Putamen (tissue), 1 donor: ENCODE measurements around the gene MMP14.
A peak's percentile ranks its signal among the peaks of the same experiment; 100 is the strongest.
"Not testable (repeated sequence)": the region's sequence is repeated elsewhere in the genome, so short reads cannot be mapped to it uniquely, and the experiment has no call there.

Experiments used
- DNase-seq: peaks from one replicate; pipeline ENCODE4 v3.0.0-alpha.2; 2016; ENCODE audit warnings: low spot score

The MMP14 gene

DNA sequence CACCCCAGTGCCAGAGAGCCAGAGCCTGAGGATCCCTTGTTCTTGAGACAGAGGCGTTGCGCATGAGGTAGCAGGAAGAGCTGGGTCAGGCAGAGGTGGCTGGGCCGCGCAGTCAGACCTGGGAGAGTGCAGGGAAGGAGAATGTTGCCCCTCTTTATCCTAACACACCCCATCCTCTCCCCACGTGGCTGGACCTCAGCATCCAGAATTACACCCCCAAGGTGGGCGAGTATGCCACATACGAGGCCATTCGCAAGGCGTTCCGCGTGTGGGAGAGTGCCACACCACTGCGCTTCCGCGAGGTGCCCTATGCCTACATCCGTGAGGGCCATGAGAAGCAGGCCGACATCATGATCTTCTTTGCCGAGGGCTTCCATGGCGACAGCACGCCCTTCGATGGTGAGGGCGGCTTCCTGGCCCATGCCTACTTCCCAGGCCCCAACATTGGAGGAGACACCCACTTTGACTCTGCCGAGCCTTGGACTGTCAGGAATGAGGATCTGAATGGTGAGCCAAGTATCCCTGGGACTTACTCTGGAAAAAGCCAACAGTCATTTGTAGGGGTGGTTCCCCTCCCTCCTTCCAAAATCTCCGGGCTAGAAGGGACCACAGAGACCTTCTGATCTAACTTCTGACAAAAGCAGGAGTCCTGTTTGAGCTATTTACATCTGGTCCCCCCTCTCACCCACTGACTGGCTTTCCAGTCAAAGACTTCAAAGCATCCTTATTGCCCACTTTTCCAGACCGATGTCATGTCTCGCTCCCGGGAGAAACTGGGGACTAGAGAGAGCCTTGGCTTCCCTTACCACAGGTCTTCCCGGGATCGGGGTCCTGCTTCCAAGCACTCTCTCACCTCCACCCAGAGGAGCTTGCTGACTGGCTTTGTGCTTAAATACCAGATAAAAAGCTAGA, 6.1 kb downstream of the MMP14 start:
- DNase-seq: no peak

DNA sequence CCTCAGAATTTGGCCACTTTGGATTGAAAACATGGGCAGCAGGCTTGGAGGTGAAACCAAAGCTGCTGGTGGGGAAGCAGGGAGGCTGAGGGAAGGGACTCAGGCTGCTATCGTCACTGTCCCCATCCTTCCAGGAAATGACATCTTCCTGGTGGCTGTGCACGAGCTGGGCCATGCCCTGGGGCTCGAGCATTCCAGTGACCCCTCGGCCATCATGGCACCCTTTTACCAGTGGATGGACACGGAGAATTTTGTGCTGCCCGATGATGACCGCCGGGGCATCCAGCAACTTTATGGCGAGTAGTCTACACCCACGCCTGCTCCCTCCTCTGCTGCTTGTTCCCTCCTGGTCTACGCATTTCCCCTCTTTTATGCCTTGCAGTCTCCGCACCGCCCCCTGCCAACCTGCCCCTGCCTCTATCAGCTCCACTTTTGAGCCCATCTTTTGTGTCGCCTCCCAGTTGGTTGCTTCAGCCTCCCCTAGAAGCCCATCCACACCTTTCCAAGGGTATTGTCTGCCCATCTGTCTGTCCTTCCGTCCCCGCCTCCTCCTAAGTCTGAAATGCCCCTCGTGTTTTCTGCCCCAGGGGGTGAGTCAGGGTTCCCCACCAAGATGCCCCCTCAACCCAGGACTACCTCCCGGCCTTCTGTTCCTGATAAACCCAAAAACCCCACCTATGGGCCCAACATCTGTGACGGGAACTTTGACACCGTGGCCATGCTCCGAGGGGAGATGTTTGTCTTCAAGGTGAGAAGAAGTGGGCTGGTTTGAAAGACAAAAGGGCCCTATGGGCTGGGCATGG, 6.9 kb downstream of the MMP14 start:
- DNase-seq: no peak

DNA sequence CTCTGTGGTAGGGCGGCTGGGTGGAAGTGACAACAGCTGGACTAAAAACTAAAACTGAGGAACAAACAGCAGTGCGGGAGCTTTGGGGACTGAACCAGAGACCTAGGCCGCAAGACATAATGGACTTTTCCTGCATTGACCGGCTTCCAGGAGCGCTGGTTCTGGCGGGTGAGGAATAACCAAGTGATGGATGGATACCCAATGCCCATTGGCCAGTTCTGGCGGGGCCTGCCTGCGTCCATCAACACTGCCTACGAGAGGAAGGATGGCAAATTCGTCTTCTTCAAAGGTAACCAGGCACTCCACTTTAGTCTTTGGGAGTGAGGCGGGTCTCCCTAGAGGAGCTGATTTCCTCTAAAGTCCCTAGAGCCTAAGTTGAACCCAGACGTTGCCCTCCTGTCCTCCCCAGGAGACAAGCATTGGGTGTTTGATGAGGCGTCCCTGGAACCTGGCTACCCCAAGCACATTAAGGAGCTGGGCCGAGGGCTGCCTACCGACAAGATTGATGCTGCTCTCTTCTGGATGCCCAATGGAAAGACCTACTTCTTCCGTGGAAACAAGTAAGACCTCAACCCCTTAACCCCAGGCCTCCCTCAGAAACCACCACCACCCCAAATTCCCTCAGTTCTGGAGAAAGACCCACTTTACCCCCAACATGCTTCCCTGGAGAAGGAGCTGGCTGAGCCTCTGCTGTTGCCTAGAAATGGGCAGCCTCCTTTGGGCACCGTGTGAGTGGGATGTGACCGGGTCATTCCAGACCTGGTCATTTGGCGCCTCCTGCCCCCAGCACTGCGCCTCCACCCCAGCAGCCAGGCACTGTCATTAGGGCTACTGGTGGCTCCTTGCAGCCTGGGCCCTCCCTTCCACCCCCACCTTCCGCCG, 8.1 kb downstream of the MMP14 start:
- no peak for DNase-seq

DNA sequence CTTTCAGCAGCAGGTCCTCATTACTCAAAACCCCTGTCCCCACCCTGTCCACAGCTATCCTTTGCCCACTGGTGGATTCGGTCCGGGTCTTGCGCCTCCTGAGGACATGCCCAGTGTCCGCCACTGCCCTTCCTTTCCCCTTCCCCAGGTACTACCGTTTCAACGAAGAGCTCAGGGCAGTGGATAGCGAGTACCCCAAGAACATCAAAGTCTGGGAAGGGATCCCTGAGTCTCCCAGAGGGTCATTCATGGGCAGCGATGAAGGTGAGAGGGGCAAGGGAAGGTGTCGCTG, 8.7 kb downstream of the MMP14 start:
- no peak for DNase-seq

DNA sequence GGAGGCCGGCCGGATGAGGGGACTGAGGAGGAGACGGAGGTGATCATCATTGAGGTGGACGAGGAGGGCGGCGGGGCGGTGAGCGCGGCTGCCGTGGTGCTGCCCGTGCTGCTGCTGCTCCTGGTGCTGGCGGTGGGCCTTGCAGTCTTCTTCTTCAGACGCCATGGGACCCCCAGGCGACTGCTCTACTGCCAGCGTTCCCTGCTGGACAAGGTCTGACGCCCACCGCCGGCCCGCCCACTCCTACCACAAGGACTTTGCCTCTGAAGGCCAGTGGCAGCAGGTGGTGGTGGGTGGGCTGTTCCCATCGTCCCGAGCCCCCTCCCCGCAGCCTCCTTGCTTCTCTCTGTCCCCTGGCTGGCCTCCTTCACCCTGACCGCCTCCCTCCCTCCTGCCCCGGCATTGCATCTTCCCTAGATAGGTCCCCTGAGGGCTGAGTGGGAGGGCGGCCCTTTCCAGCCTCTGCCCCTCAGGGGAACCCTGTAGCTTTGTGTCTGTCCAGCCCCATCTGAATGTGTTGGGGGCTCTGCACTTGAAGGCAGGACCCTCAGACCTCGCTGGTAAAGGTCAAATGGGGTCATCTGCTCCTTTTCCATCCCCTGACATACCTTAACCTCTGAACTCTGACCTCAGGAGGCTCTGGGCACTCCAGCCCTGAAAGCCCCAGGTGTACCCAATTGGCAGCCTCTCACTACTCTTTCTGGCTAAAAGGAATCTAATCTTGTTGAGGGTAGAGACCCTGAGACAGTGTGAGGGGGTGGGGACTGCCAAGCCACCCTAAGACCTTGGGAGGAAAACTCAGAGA, 9.6 kb downstream of the MMP14 start:
- DNase-seq: no peak

DNA sequence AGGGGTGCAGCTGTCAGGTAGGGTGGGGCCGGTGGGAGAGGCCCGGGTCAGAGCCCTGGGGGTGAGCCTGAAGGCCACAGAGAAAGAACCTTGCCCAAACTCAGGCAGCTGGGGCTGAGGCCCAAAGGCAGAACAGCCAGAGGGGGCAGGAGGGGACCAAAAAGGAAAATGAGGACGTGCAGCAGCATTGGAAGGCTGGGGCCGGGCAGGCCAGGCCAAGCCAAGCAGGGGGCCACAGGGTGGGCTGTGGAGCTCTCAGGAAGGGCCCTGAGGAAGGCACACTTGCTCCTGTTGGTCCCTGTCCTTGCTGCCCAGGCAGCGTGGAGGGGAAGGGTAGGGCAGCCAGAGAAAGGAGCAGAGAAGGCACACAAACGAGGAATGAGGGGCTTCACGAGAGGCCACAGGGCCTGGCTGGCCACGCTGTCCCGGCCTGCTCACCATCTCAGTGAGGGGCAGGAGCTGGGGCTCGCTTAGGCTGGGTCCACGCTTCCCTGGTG, 10.5 kb downstream of the MMP14 start:
- DNase-seq: no peak

DNA sequence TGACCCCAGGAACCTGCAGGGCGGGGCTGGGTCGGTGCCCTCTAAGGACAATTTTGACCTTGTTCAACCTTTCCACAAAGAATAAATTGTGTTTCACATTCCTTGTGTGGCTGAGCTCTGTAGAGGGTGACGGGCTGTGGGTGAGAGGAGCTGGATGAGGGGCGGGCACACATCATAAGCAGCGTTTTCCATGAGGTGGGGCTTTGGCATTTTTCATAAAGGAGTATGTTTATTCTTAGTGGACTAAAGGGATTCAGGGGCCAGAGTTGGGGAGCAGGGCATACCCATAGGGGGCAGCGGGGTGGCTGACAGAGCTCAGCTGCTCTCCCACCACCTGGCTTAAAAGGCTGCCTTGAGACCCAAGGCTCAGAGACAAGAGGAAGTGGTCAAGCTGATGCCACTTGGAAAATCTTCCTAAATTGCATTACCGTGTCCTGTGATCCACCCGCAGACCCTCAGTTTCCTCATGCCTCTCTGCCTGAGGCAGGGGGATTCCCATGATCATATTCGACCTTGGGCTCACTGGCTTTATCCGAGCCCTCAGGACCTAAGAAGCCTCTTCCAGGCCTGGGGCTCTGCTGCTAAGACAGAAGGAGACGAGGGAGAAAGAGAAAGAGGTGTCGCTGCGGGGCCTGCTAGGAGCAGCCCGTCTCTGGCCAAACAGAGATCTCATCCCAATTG, 11.4 kb downstream of the MMP14 start:
- DNase-seq: no peak

DNA sequence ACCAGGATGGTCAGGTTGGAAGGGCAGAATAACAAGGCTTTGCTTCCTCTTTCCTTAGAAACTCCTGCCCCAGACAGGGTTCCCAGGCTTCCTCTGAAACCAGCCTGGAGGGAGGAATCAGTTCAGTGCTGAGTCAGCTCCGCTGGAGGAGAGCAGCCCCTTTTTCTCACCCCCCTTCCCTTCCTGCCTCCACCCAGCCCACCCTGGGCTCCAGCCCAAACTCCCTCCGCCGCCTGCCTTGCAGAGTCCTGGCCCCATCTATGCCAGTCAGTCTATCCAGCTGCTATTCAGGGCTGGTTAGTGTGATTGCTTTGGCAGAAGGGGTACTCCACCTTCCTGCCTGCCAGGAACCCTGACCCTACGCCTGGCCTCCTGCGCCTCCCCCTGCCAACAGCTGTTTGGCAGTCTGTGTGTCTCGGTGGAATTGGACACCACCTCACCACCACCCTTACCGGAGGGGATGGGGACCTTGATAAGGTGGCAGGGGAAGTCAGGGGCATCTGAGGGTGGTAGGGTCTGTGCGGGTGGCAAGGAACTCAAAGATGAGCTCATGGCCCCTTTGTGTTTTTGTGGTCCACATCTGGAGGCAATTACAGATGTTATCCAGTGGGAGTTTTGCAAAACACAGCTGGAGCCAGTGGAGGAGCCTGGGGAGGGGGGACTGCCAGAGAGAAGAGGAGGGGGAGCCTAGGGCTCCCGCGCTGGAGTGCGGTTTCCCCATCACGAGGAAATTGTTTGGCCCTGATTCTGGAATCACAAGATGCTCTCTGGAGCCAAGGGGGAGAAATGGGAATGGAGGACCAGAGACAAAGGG, 12.2 kb downstream of the MMP14 start:
- DNase-seq: no peak

DNA sequence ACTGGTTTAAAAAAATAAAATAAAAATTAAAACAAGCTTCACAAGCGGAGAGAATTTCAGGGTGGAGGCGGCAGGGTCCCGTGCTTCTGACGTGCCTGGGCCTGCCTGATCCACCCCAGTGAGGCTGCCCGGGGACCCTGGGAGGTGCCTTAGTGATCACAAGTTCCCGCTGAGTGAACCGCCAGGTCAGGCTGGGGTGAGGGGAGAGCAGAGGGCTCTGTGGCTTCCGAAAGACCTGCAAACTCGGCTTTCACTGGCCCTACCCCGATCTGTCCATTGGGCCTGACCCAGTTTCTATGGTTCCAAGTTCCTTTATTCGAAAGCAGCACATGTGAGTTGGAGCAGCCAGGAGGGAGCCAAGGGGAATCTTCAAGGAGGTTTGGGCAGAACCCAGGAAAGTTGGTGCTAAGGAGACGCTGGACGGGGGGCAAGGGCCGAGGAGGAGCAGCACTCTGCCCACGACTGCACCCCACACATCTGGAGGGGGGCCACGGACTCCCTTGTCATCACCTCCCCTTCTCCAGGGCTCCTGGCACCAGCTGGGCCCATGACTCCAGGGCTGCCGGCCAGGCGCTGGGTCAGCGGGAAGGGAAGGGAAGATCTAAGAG, 12.9 kb downstream of the MMP14 start:
- DNase-seq: no peak

DNA sequence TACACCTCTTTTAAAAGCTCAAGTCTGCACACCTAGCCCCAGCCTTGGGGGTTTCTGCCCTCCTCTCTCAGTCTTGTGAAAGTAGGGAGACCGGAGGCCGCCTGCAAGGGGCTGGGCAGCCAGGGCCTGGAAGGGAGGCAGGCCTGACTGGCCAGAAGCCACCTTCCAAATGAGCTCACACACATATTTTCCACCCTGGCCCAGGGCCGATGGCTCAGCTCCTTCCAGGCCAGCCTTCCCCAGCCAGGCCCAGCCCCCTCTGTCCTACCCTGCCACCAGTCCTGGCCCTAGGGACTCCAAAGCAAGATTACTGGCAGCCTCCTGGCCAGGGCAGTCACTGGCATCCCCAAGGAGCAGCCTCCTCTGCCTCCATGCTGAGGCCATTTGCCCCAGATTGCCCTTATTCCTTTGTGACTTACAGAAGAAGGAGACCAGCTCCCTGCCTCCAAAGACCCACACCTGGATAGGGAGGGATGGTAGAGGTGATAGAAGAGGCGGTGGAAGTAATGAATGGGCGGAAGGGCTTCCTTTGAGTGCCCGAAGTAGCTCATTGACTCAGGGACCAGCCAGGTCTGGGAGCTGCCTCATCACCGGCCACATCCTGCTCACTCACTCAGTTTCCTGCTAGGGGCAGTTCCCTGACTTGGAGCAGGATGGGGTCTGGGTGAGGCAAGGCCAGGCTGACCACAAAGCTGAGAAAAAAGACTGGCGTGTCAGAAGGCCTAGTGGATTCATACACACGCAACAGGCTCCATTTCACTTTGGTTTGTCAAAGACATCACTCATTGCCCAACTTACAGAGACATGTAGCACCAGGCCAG, 14.8 kb downstream of the MMP14 start:
- peak; percentile 64 for DNase-seq

DNA sequence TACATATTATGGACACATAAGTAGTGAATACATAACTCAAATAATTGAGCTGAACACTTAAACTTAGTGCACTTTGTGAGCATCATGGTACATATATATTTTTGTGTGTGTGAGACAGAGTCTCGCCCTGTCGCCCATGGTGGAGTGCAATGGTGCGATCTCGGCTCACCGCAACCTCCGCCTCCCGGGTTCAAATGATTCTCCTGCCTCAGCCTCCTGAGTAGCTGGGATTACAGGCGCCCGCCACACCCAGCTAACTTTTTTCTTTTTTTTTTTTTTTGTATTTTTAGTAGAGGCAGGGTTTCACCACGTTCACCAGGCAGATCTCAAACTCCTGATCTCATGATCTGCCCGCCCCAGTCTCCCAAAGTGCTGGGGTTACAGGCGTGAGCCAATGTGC, 15.8 kb downstream of the MMP14 start:
- DNase-seq: not testable (repeated sequence)

DNA sequence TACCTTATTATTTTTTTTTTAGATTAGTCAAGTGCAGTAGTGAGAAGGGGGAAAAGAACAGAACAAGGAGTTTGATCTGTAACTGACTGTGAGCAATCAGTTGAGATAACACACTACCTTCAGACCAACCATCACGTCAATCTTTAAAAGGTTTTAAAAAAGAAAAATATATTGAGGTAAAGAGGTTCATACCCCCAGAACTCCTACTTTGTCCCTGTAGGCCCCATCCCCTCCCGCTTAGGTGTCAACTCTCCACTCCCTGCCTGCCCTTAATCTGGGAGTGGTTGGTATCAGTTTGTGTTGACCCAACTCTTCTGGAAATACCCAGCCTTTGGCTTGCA, 16.2 kb downstream of the MMP14 start:
- DNase-seq: no peak

DNA sequence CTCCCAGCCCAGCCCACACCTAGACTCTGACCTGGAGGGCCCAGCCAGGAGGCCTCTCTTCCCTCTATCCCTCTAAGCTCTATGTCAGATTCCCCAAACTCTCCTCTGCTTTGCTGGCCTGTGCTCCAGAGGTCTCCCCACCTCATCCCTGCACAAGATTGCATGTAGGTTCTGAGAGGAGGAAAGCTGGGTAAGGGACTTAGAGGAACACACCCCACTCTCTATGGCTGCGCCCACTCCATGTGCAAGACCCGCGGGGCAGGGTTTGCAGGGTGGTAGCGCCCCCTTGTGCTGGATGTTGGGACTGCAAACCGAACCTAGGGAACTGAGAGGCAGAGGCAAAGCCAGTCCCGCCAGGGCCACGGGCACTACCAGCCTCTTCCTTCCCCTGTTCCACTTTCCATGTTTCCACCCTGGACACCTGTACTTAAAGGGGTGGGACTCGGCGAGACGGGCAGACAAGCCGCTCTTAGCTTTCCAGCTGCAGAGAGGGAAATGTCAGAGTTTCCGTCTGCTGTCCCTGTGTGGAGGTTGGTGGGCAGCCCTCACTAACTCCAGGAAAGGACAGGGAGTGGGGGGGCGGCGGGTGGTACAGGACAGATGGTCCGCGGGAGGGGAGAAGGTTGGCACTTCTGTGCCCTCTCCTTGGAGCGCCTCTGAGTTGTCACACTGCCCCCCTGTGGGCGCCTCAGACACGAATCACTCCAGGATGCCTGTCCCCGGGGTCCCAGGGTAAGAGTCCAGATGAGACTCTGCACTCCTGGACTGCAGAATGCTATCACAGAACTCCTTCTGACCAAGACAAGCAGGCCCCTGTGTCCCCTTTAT, 16.8 kb downstream of the MMP14 start:
- peak; percentile 74 for DNase-seq

DNA sequence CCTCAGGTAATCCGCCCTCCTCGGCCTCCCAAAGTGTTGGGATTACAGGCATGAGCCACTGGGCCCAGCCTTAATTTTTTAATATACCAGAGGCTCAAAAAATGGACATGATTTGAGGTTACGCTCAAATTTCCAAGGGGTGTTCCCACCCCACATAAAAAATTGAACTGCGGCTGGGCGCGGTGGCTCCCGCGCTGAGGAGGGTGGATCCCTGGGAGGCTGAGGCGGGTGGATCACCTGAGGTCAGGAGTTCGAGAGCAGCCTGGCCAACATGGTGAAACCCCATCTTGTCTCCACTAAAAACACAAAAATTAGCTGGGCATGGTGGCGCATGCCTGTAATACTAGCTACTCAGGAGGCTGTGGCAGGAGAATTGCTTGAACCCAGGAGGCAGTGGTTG, 17.9 kb downstream of the MMP14 start:
- DNase-seq: not testable (repeated sequence)

DNA sequence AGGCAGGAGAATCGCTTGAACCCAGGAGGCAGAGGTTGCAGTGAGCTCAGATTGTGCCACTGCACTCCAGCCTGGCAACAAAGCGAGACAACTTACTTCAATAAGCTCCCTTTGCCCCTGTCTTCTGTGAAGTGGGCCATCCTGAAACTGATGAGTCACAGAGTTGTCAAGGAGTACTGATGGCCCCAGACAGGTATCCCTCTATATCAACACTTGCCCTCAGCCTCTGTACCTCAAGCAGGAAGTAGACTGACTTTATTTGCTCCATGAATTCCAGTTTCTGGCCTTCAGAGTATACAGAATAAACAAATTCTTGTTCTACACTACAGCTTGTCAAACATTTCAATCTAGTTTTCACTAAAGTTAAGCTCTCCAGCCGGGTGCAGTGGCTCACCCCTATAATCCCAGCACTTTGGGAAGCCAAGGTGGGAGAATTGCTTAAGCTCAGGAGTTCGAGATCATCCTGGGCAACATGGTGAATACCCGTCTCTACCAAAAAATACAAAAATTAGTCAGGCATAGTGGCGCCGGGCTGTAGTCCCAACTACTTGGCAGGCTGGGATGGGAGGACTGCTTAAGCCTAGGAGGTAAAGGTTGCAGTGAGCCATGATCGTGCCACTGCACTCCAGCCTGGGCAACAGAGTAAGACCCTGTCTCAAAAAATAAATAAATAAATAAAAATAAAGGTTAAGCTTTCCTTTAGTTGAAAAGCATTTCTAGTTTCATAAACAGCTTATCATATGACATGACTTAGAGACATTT, 18.8 kb downstream of the MMP14 start:
- DNase-seq: no peak

DNA sequence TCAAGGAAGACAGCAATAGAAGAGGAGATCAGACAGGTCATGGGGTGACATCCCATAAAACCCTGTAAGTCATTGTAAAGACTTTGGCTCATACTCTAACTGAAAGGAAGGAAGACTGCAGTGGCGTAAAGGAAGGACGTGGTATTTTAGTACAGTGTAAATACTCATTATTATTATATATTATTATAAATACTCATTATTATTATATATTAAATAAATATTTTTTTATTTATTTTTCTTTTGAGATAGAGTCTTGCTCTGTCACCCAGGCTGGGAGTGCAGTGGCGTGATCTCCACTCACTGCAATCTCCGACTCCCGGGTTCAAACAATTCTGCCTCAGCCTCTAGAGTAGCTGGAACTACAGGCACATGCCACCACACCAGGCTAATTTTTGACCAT, 20.0 kb downstream of the MMP14 start:
- no peak for DNase-seq

DNA sequence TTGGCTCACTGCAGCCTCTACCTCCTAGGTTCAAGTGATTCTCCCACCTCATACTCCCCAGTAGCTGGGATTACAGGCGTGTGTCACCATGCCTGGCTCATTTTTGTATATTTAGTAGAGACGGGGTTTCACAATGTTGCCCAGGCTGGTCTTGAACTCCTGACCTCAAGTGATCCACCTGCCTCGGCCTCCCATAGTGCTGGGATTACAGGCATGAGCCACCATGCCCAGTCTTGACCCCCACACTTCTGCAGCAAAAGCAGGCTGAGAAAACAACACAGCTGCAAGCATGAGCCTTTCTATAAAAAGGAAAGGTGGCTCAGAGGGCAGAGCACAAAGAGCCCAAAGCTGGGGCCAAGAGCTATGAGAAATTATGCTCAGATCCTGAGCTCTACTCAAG, 24.0 kb downstream of the MMP14 start:
- DNase-seq: not testable (repeated sequence)
